Measurements from ENCODE around the gene DOC2A.
"Not testable (repeated sequence)": the region's sequence is repeated elsewhere in the genome, so short reads cannot be mapped to it uniquely, and the experiment has no call there.

Gene DOC2A

GRCh38 chr16:30017277-30017656 lies 6.4 kb upstream of the DOC2A start:
- no peak overlapping the region for H3K27ac ChIP-seq (ENCODE audit: low read depth, low read length)
- peaks cover 0 to 10% (median 8%) of the 10 kb centered on the region in 5 donors for H3K4me1 ChIP-seq (ENCODE audit: control insufficient read depth in 5 of 5, insufficient read depth in 5 of 5, low read length in 5 of 5)
- H3K9me3 ChIP-seq (ENCODE audit: control insufficient read depth in 5 of 5, low read length in 5 of 5) = no peaks in the 10 kb centered on the region
- no peak overlapping the region for H3K9ac ChIP-seq (ENCODE audit: low read length in 5 of 5)
- H3K4me3 ChIP-seq (ENCODE audit: low read depth in 1 of 5, low read length in 5 of 5) = no peak overlapping the region
- no peaks in the 10 kb centered on the region for H3K36me3 ChIP-seq (ENCODE audit: control insufficient read depth in 5 of 5, insufficient read depth in 5 of 5, low read length in 5 of 5)
- H3K27me3 ChIP-seq (ENCODE audit: control insufficient read depth in 5 of 5, insufficient read depth in 4 of 5, low read length in 5 of 5) = peaks cover under 1 to 5% (median 3%) of the 10 kb centered on the region in 5 donors

- Histone ChIP-seq H3K4me3 (ENCODE audit: low read depth in 1 of 5, low read length in 5 of 5) (no peak overlapping the region), H3K36me3 (ENCODE audit: control insufficient read depth in 5 of 5, insufficient read depth in 5 of 5, low read length in 5 of 5) (no peaks in the 10 kb centered on the region), H3K4me1 (ENCODE audit: control insufficient read depth in 5 of 5, insufficient read depth in 5 of 5, low read length in 5 of 5) (peaks cover 0 to 8% (median 7%) of the 10 kb centered on the region in 5 donors), H3K9me3 (ENCODE audit: control insufficient read depth in 5 of 5, low read length in 5 of 5) (no peaks in the 10 kb centered on the region), H3K27me3 (ENCODE audit: control insufficient read depth in 5 of 5, insufficient read depth in 4 of 5, low read length in 5 of 5) (peaks cover 6 to 10% (median 7%) of the 10 kb centered on the region in 5 donors), H3K9ac (ENCODE audit: low read length in 5 of 5) (no peak overlapping the region), H3K27ac (ENCODE audit: low read depth, low read length) (no peak overlapping the region)
Measured at GRCh38 chr16:30016555-30017276, 5.9 kb upstream of the DOC2A start.

DNA sequence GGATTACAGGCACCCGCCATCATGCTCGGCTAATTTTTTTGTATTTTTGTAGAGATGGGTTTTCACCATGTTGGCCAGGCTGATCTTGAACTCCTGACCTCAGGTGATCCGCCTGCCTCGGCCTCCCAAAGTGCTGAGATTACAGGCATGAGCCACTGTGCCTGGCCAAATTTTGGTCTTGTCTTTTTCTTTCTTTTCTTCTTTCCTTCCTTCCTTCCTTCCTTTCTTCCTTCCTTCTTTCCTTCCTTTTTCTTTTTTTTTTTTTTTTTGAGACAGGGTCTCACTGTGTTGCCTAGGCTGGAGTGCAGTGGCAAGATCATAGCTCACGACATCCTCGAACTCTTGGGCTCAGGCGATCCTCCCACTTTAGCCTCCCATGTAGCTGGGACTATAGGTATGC lies 4.6 kb upstream of the DOC2A start:
- not testable (repeated sequence) for H3K9ac ChIP-seq (ENCODE audit: low read length in 5 of 5); H3K27ac ChIP-seq (ENCODE audit: low read depth, low read length); H3K9me3 ChIP-seq (ENCODE audit: control insufficient read depth in 5 of 5, low read length in 5 of 5); H3K4me1 ChIP-seq (ENCODE audit: control insufficient read depth in 5 of 5, insufficient read depth in 5 of 5, low read length in 5 of 5); H3K36me3 ChIP-seq (ENCODE audit: control insufficient read depth in 5 of 5, insufficient read depth in 5 of 5, low read length in 5 of 5); H3K4me3 ChIP-seq (ENCODE audit: low read depth in 1 of 5, low read length in 5 of 5)
- H3K27me3 ChIP-seq (ENCODE audit: control insufficient read depth in 5 of 5, insufficient read depth in 4 of 5, low read length in 5 of 5) = peaks cover 11 to 16% (median 12%) of the 10 kb centered on the region in 5 donors

DNA sequence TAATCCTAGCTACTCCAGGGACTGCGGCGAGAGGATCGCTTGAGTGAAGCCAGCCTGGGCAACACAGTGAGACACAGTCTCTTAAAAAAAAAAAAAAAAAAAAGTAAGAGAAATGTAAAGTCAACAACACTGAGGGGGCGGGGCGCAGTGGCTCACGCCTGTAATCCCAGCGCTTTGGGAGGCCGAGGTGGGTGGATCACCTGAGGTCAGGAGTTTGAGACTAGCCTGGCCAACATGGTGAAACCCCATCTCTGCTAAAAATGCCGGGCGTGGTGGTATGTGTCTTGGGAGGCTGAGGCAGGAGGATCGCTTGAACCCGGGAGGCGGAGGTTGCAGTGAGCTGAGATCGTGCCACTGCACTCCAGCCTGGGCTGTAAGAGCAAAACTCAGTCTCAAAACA lies 1.8 kb upstream of the DOC2A start:
- H3K36me3 ChIP-seq (ENCODE audit: control insufficient read depth in 5 of 5, insufficient read depth in 5 of 5, low read length in 5 of 5); H3K27ac ChIP-seq (ENCODE audit: low read depth, low read length); H3K9ac ChIP-seq (ENCODE audit: low read length in 5 of 5); H3K4me3 ChIP-seq (ENCODE audit: low read depth in 1 of 5, low read length in 5 of 5); H3K9me3 ChIP-seq (ENCODE audit: control insufficient read depth in 5 of 5, low read length in 5 of 5): not testable (repeated sequence)
- peaks cover 0 to 12% (median 10%) of the 10 kb centered on the region in 5 donors for H3K4me1 ChIP-seq (ENCODE audit: control insufficient read depth in 5 of 5, insufficient read depth in 5 of 5, low read length in 5 of 5)
- peaks cover 28 to 33% (median 32%) of the 10 kb centered on the region in 5 donors for H3K27me3 ChIP-seq (ENCODE audit: control insufficient read depth in 5 of 5, insufficient read depth in 4 of 5, low read length in 5 of 5)

- H3K4me3 ChIP-seq (ENCODE audit: low read depth in 1 of 5, low read length in 5 of 5) = no peak overlapping the region
- H3K9ac ChIP-seq (ENCODE audit: low read length in 5 of 5) = no peak overlapping the region
- no peak overlapping the region for H3K27ac ChIP-seq (ENCODE audit: low read depth, low read length)
- H3K4me1 ChIP-seq (ENCODE audit: control insufficient read depth in 5 of 5, insufficient read depth in 5 of 5, low read length in 5 of 5) = peaks cover 0 to 12% (median 10%) of the 10 kb centered on the region in 5 donors
- H3K9me3 ChIP-seq (ENCODE audit: control insufficient read depth in 5 of 5, low read length in 5 of 5) = no peaks in the 10 kb centered on the region
- H3K27me3 ChIP-seq (ENCODE audit: control insufficient read depth in 5 of 5, insufficient read depth in 4 of 5, low read length in 5 of 5) = peaks cover 29 to 37% (median 35%) of the 10 kb centered on the region in 5 donors
- H3K36me3 ChIP-seq (ENCODE audit: control insufficient read depth in 5 of 5, insufficient read depth in 5 of 5, low read length in 5 of 5) = no peaks in the 10 kb centered on the region
Measured at GRCh38 chr16:30011714-30012504, 1.1 kb upstream of the DOC2A start.

- Histone ChIP-seq H3K27me3 (ENCODE audit: control insufficient read depth in 5 of 5, insufficient read depth in 4 of 5, low read length in 5 of 5) (peaks cover 24 to 37% (median 35%) of the 10 kb centered on the region in 5 donors), H3K4me1 (ENCODE audit: control insufficient read depth in 5 of 5, insufficient read depth in 5 of 5, low read length in 5 of 5) (peaks cover 0 to 15% (median 13%) of the 10 kb centered on the region in 5 donors), H3K36me3 (ENCODE audit: control insufficient read depth in 5 of 5, insufficient read depth in 5 of 5, low read length in 5 of 5) (no peaks in the 10 kb centered on the region), H3K9ac (ENCODE audit: low read length in 5 of 5) (no peak overlapping the region), H3K9me3 (ENCODE audit: control insufficient read depth in 5 of 5, low read length in 5 of 5) (no peaks in the 10 kb centered on the region), H3K27ac (ENCODE audit: low read depth, low read length) (no peak overlapping the region), H3K4me3 (ENCODE audit: low read depth in 1 of 5, low read length in 5 of 5) (no peak overlapping the region)
Measured at GRCh38 chr16:30009990-30010843, 610 bp downstream of the DOC2A start.

GRCh38 chr16:30009085-30009862 lies 1.6 kb downstream of the DOC2A start:
- Histone ChIP-seq H3K9ac (ENCODE audit: low read length in 5 of 5) (no peak overlapping the region), H3K27me3 (ENCODE audit: control insufficient read depth in 5 of 5, insufficient read depth in 4 of 5, low read length in 5 of 5) (peaks cover 24 to 37% (median 35%) of the 10 kb centered on the region in 5 donors), H3K4me1 (ENCODE audit: control insufficient read depth in 5 of 5, insufficient read depth in 5 of 5, low read length in 5 of 5) (peaks cover 0 to 23% (median 14%) of the 10 kb centered on the region in 5 donors), H3K36me3 (ENCODE audit: control insufficient read depth in 5 of 5, insufficient read depth in 5 of 5, low read length in 5 of 5) (peaks cover 0 to under 1% (median 0%) of the 10 kb centered on the region in 5 donors), H3K9me3 (ENCODE audit: control insufficient read depth in 5 of 5, low read length in 5 of 5) (no peaks in the 10 kb centered on the region), H3K4me3 (ENCODE audit: low read depth in 1 of 5, low read length in 5 of 5) (no peak overlapping the region), H3K27ac (ENCODE audit: low read depth, low read length) (no peak overlapping the region)

DNA sequence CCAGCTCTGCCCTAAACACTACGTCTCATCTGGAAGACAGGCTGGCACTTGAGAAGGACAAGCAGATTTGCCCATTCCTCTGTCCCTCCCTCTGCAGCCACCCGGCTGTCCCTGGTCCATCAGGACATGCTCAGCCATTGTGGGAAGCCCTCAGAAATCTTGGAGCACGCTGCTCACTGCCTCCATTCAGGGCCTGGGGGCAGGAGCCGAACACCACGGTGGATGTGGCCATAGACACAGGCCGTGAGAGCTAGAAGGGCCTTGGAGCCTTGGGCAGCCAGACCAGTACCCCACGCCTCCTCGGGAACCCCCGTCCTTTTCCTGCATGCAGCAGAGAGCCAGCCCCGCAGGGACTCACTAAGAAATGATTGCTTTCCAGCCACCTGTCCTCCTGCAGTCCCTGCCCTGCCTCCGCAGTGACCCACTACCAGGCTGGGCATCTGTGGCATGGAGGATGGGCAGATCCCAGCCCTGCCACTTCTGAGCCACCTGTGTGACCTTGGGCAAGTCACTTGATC lies 3.4 kb downstream of the DOC2A start:
- no peaks in the 10 kb centered on the region for H3K9me3 ChIP-seq (ENCODE audit: control insufficient read depth in 5 of 5, low read length in 5 of 5)
- no peak overlapping the region for H3K9ac ChIP-seq (ENCODE audit: low read length in 5 of 5)
- peaks cover 0 to 16% (median 12%) of the 10 kb centered on the region in 5 donors for H3K36me3 ChIP-seq (ENCODE audit: control insufficient read depth in 5 of 5, insufficient read depth in 5 of 5, low read length in 5 of 5)
- peaks cover 24 to 37% (median 35%) of the 10 kb centered on the region in 5 donors for H3K27me3 ChIP-seq (ENCODE audit: control insufficient read depth in 5 of 5, insufficient read depth in 4 of 5, low read length in 5 of 5)
- no peak overlapping the region for H3K4me3 ChIP-seq (ENCODE audit: low read depth in 1 of 5, low read length in 5 of 5)
- H3K4me1 ChIP-seq (ENCODE audit: control insufficient read depth in 5 of 5, insufficient read depth in 5 of 5, low read length in 5 of 5) = peaks cover 0 to 25% (median 14%) of the 10 kb centered on the region in 5 donors
- no peak overlapping the region for H3K27ac ChIP-seq (ENCODE audit: low read depth, low read length)
